Glutamatergic neuron (in vitro differentiated cells): Measurements from ENCODE around the gene LAMB4. TPM values are rescaled to one million over a fixed set of nuclear protein-coding genes. Genes with fewer than 3 reads are reported as not detected.

ENCODE experiments used
- DNase-seq: peaks from one replicate; pipeline ENCODE4 v3.0.0; 2022
- H3K27ac Mint-ChIP-seq: one replicate; pipeline ENCODE4 v1.8.0; 2020; ENCODE audit warnings: mild to moderate bottlenecking, mixed read lengths, inconsistent platforms; ENCODE audit not compliant: unreplicated experiment
- H3K27me3 Mint-ChIP-seq: one replicate; pipeline ENCODE4 v1.8.0; 2020; ENCODE audit warnings: mild to moderate bottlenecking, moderate library complexity, mixed read lengths, inconsistent platforms; ENCODE audit not compliant: unreplicated experiment
- H3K36me3 Mint-ChIP-seq: one replicate; pipeline ENCODE4 v1.8.0; 2020; ENCODE audit warnings: mild to moderate bottlenecking, mixed read lengths, inconsistent platforms; ENCODE audit not compliant: unreplicated experiment
- H3K4me1 Mint-ChIP-seq: one replicate; pipeline ENCODE4 v1.8.0; 2020; ENCODE audit warnings: mild to moderate bottlenecking, low read depth, mixed read lengths, inconsistent platforms; ENCODE audit not compliant: unreplicated experiment
- H3K4me3 Mint-ChIP-seq: one replicate; pipeline ENCODE4 v1.8.0; 2020; ENCODE audit warnings: mild to moderate bottlenecking, mixed read lengths, inconsistent platforms; ENCODE audit not compliant: unreplicated experiment
- H3K9me3 Mint-ChIP-seq: one replicate; pipeline ENCODE4 v1.8.0; 2020; ENCODE audit warnings: mild to moderate bottlenecking, moderate library complexity, mixed read lengths, inconsistent platforms; ENCODE audit not compliant: unreplicated experiment
- total RNA-seq: library from RNA; stranded (reverse); fragmentation: NEBNext Ultra II Directional; extraction: Animal tissue kit (Norgen Biotek cat#: 25700); gene quantifications from one replicate; pipeline ENCODE4 v1.2.1, GENCODE V29; 2021; ENCODE audit not compliant: unreplicated experiment
- TF ChIP-seq, protein P1 (sequence below): fragments of 200-600 bp; sonication (generic); IDR thresholded peaks from one replicate; pipeline ENCODE4 v1.5.0; 2021; ENCODE audit not compliant: partially characterized antibody, unreplicated experiment

LAMB4 gene
- total RNA-seq, 1 donor from 2014 or later: not detected

DNA sequence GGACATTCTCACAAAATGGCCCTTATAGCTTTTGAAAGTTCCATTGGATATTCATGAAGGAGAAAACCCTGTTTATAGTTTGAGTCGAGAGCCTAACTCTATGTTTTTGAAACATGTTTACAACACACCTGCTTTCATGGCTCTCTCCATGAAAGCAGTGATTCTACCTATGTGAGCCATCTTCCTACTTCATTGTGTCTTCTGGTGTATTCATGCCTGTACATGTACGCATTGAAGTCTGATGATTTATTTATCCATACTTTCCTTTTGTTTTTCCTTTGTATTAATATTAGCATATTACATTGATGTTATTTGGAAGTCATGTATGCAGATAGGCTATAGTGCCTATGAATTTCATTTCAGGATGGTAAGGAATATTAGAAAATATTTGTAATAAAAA is 58.0 kb downstream of the LAMB4 start:
- DNase-seq: no peak
- Mint-ChIP-seq H3K27me3 (no peaks in the 10 kb centered on the region), H3K36me3 (no peaks in the 10 kb centered on the region), H3K9me3 (peaks cover 9% of the 10 kb centered on the region), H3K27ac (peak overlapping the region; percentile 70), H3K4me1 (peaks cover 21% of the 10 kb centered on the region), H3K4me3 (peak overlapping the region; percentile 10)
- TF ChIP-seq, protein P1, sequence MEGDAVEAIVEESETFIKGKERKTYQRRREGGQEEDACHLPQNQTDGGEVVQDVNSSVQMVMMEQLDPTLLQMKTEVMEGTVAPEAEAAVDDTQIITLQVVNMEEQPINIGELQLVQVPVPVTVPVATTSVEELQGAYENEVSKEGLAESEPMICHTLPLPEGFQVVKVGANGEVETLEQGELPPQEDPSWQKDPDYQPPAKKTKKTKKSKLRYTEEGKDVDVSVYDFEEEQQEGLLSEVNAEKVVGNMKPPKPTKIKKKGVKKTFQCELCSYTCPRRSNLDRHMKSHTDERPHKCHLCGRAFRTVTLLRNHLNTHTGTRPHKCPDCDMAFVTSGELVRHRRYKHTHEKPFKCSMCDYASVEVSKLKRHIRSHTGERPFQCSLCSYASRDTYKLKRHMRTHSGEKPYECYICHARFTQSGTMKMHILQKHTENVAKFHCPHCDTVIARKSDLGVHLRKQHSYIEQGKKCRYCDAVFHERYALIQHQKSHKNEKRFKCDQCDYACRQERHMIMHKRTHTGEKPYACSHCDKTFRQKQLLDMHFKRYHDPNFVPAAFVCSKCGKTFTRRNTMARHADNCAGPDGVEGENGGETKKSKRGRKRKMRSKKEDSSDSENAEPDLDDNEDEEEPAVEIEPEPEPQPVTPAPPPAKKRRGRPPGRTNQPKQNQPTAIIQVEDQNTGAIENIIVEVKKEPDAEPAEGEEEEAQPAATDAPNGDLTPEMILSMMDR: no peak

DNA sequence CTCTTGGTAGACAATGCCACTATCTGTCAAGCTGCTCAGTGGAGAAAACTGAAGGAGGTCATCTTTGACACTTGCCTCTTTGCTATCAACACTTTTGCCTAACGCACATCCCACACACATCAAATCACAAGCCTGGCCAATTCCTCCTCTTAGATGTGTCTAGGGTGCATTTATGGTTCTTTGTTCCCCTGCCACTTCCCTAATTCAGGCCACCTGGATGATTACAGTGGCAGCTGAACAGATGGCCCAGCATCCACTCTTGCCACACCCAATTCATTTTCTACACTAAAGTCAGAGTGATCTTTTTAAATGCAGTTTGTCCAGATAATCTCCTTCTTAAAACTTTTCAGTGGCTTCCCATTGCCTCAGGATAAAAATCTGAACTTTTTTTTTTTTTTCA is 58.6 kb downstream of the LAMB4 start:
- Mint-ChIP-seq H3K4me1 (peaks cover 21% of the 10 kb centered on the region), H3K27me3 (no peaks in the 10 kb centered on the region), H3K4me3 (no peak overlapping the region), H3K36me3 (no peaks in the 10 kb centered on the region), H3K9me3 (peaks cover 9% of the 10 kb centered on the region), H3K27ac (peak overlapping the region; percentile 19)
- no peak for DNase-seq
- TF ChIP-seq, protein P1: no peak

- TF ChIP-seq, protein P1: no peak
- Mint-ChIP-seq H3K27ac (no peak overlapping the region), H3K27me3 (no peaks in the 10 kb centered on the region), H3K9me3 (peaks cover 9% of the 10 kb centered on the region), H3K4me3 (no peak overlapping the region), H3K4me1 (peaks cover 21% of the 10 kb centered on the region), H3K36me3 (no peaks in the 10 kb centered on the region)
- DNase-seq: no peak
Measured at GRCh38 chr7:108069646-108070045, 60.5 kb downstream of the LAMB4 start.

GRCh38 chr7:108067844-108068243 is 62.3 kb downstream of the LAMB4 start:
- peaks cover 7% of the 10 kb centered on the region for H3K9me3 Mint-ChIP-seq
- TF ChIP-seq, protein P1: no peak
- no peak overlapping the region for H3K4me3 Mint-ChIP-seq
- H3K4me1 Mint-ChIP-seq: peaks cover 19% of the 10 kb centered on the region
- no peak for DNase-seq
- H3K36me3 Mint-ChIP-seq: no peaks in the 10 kb centered on the region
- H3K27me3 Mint-ChIP-seq: no peaks in the 10 kb centered on the region
- no peak overlapping the region for H3K27ac Mint-ChIP-seq

- no peak for DNase-seq
- Mint-ChIP-seq H3K4me3 (no peak overlapping the region), H3K36me3 (no peaks in the 10 kb centered on the region), H3K9me3 (peaks cover 4% of the 10 kb centered on the region), H3K27ac (no peak overlapping the region), H3K27me3 (no peaks in the 10 kb centered on the region), H3K4me1 (peaks cover 11% of the 10 kb centered on the region)
- TF ChIP-seq, protein P1: no peak
Measured at GRCh38 chr7:108066486-108066885, 63.7 kb downstream of the LAMB4 start.
